Measurements from ENCODE around the gene OBP2B.
A peak's percentile ranks its signal among the peaks of the same experiment; 100 is the strongest.

OBP2B gene

DNA sequence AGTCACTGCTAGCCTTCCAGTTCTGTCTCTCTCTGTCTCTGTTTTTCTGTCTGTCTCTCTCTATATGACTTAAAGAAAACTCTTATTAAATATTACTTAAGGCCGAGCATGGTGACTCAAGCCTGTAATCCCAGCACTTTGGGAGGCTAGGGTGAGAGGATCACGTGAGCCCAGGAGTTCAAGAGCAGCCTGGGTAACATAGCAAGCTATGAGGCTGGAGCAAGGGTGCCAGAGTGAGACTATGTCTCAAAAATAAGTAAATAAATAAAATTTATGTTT is 43.7 kb downstream of the OBP2B start:
- no peak for DNase-seq

DNA sequence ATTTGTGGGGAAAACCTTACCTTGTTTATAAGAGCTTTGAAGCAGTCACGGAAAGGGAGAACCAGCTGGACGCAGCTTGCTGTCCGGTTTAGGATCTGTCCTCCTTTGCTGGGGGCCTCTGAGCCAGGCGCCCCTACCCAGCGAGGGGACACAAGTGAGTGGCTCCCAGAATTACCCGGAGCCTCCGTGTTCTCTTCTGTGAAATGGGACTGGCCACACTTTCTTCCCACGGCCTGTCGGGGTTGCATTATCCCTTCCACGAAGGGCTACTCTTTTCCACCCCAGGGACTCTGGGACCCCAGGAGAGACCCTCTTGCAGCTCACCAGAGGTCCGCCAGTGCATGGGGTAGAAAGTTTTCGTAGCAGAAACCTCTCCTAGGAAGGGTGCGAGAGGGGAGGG is 44.9 kb downstream of the OBP2B start:
- DNase-seq: no peak

DNA sequence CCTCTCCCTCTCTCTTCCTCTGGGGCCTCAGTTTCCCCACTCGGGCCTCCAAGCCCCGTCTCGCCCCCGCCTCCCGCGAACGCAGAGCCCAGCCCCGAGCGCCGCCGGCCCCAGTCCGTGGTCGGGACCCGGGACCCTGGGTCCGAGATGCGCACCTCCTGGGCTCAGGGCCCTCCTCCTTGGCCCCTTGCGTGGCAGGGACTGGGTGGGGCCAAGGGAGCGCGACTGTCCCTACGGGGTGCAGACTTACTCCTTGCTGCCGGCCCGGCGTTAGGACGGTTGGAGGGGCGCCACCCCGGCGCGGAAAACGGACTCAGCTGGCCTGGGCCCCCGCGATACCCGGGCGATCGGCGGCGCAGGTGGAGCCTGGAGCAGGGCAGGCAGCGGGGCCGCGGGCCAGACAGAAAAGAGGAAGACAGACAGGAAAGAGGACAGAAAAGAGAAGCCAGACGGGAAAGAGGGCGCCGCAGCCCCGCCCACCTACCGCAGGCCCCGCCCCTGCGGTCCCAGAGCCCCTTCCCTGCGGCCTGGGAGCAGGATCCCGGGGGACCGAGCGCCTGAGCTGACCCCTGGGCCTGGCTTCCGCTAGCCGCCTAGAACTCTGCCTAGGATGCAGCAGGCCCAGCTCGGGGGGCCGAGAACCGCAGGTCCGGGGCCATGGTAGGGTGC is 45.4 kb downstream of the OBP2B start, which contains the start of gene GBGT1:
Gene GBGT1 (minus strand): TSS at position 411 of the 669 bp plus-strand sequence. CDS start 1,502 bp downstream, outside the sequence.
- no peak for DNase-seq

DNA sequence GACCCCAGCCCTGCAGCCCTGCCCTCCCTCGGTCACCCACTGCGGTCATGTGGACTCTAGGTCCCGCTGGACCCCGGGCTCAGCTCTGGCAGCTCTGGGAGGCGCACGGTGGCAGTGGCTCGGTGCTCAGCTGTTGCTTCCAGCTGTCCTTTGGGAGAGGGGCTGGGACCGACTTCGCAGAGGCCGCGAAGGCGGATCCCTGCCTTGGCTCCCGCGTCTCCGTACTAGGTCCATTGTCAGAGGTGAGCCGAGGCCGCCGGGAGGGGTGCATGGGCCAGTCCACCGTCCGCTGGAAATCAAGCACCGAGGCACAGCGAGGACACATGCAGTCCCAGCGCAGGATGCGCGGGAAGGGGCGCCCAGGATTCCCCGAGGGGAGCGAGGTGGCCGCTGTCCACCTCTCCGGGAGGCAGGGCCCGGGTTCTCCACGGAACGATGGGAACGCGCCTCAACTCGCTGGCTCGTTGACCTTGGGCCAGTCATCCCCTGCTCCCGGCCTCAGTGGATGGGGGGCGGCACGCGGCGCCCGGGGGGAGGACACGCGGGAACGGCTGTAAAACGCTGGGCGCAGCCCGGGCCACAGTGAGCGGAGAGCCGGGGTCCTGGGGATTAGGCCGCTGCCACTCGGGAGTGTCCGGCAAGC is 46.1 kb downstream of the OBP2B start:
- DNase-seq: no peak

DNA sequence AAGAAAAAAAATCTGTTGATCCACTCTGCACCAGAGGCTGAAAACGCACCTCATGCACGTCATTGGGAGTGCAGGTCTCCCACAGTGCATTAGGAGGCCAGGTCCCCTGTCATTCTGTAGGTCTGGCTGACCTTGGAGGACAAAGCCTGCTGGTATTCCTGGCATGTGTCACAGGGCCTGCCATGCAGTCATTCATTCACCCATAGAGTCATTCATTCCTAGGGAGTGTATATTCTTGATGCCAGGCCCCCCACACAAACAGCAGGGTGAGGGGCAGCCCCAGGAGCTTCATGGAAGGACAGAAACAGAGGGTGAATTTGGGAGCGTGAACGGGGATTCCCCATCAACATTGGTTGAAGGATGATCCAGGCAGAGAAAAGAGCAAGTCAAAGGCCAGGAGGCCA is 47.5 kb downstream of the OBP2B start:
- DNase-seq: no peak

DNA sequence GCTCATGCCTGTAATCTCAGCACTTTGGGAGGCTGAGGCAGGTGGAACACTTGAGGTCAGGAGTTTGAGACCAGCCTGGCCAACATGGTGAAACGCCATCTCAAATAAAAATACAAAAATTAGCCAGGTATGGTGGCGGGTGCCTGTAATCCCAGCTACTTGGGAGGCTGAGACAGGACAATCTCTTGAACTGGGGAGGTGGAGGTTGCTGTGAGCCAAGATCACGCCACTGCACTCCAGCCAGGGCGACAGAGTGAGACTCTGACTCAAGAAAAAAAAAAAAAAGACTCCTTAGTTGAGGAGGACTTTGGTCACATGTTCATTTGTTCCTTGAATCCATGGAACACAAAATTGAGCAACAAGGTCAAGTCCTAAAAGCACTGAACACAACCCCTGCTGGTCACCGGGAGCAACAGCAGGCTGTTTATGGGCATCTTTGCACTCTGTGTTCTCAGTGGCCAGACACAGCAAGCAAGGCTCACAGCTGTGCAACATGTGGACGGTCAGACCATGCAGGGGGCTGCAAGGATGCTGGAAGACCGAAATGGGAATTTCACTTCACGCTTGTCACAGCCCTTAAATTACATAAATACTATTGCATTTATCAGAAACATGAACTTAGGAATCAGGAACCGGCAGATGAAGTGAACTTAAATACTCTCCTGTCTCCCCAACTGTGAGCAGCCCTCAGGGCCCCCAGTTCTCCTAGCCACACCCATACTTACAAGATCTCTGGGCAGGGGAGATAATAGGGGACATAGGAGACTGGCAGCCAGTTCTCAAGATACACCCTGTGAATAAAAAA is 48.1 kb downstream of the OBP2B start:
- peak; percentile 43 for DNase-seq

DNA sequence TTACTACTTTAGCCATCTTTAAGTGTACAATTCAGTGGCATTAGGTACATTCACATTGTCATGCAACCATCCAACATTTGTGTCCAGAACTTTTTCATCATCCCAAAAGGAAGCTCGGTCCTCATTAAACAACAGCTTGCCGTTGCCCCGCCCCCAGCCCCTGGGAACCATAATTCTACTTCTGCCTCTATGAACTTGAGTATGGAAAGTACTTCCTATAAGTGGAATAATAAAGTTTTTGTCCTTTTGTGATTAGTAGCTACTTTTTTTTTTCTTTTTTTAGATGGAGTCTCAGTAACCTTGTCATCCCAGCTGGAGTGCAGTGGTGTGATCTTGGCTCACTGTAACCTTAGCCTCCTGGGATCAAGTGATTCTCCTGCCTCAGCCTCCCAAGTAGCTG is 50.4 kb downstream of the OBP2B start:
- DNase-seq: no peak

Measured in NCI-H510A treated with DMSO at 0.1 percent for 48 hours (cell line).